CD14-positive monocyte (primary cell): ENCODE data around the gene DCAF12L2. TPM values are rescaled to one million over a fixed set of nuclear protein-coding genes. Genes with fewer than 3 reads are reported as not detected.

Experiments
- DNase-seq, 3 donors: peaks; one replicate each; pipeline ENCODE4 v3.0.0-alpha.2; 2011 to 2022
- H2AFZ ChIP-seq: 2 replicates; pipeline ENCODE4 v1.6.0; 2012; ENCODE audit warnings: mild to moderate bottlenecking, low read depth, low read length, inconsistent platforms; ENCODE audit not compliant: insufficient read depth, poor library complexity, severe bottlenecking
- H3K27ac ChIP-seq, 2 donors: 1 replicate in 1 of 2; 2 replicates in 1 of 2; pipeline ENCODE4 v1.5.1; 2012 to 2013; ENCODE audit warnings: low read length in 2 of 2, control low read depth in 1 of 2, inconsistent platforms in 1 of 2, low read depth in 1 of 2, mild to moderate bottlenecking in 1 of 2
- H3K27me3 ChIP-seq, 2 donors: one replicate each; pipeline versions ENCODE4 v1.6.0 to v1.6.1; 2011 to 2013; ENCODE audit warnings: low read length in 2 of 2; ENCODE audit not compliant: control insufficient read depth in 2 of 2, insufficient read depth in 2 of 2
- H3K36me3 ChIP-seq, 2 donors: replicated peaks in 1 of 2; 1 replicate in 1 of 2; 2 replicates in 1 of 2; pipeline versions ENCODE4 v1.5.1 to v1.6.1; 2012 to 2013; ENCODE audit warnings: low read length in 2 of 2, control low read depth in 1 of 2, inconsistent platforms in 1 of 2, mild to moderate bottlenecking in 1 of 2; ENCODE audit not compliant: insufficient read depth in 2 of 2, control insufficient read depth in 1 of 2
- H3K4me1 ChIP-seq, 2 donors: 1 replicate in 1 of 2; 2 replicates in 1 of 2; pipeline versions ENCODE4 v1.5.1 to v1.6.1; 2012 to 2013; ENCODE audit warnings: low read length in 2 of 2, control low read depth in 1 of 2, inconsistent platforms in 1 of 2, mild to moderate bottlenecking in 1 of 2, moderate library complexity in 1 of 2; ENCODE audit not compliant: insufficient read depth in 2 of 2, control insufficient read depth in 1 of 2
- H3K4me2 ChIP-seq: replicated peaks from 2 replicates; pipeline ENCODE3; 2012; ENCODE audit warnings: low read length, moderate library complexity, mild to moderate bottlenecking; ENCODE audit not compliant: poor library complexity, severe bottlenecking; ENCODE audit errors: extremely low read depth
- H3K4me3 ChIP-seq, 3 experiments: fragments of 200-600 bp in 1 of 3; sonication (generic) in 1 of 3; replicated peaks in 1 of 3; 1 replicate in 2 of 3; 2 replicates in 1 of 3; pipeline ENCODE4 v1.5.1; 2011 to 2013; ENCODE audit warnings: low read length in 3 of 3, mild to moderate bottlenecking in 3 of 3, control low read depth in 2 of 3, low read depth in 2 of 3, inconsistent platforms in 1 of 3, moderate library complexity in 1 of 3
- H3K79me2 ChIP-seq: 2 replicates; pipeline ENCODE4 v1.6.0; 2012; ENCODE audit warnings: mild to moderate bottlenecking, control low read depth, inconsistent platforms, low read length, moderate library complexity; ENCODE audit not compliant: insufficient read depth
- H3K9ac ChIP-seq: 2 replicates; pipeline ENCODE4 v1.6.0; 2017; ENCODE audit warnings: low read length, mild to moderate bottlenecking; ENCODE audit not compliant: insufficient read depth, poor library complexity, severe bottlenecking
- H3K9me3 ChIP-seq, 2 donors: replicated peaks in 1 of 2; 1 replicate in 1 of 2; 2 replicates in 1 of 2; pipeline versions ENCODE4 v1.5.1 to v1.6.1; 2012 to 2013; ENCODE audit warnings: low read length in 2 of 2, control low read depth in 1 of 2; ENCODE audit not compliant: control insufficient read depth in 1 of 2, insufficient read depth in 1 of 2
- H4K20me1 ChIP-seq: 2 replicates; pipeline ENCODE4 v1.6.0; 2012; ENCODE audit warnings: mild to moderate bottlenecking, low read length, control low read depth, moderate library complexity; ENCODE audit not compliant: insufficient read depth
- H3K27ac Mint-ChIP-seq, 7 donors: one replicate each; pipeline ENCODE4 v1.8.0; 2020; ENCODE audit warnings: mild to moderate bottlenecking in 7 of 7, mixed read lengths in 7 of 7, moderate library complexity in 6 of 7, inconsistent platforms in 2 of 7
- H3K27me3 Mint-ChIP-seq, 3 donors: one replicate each; pipeline ENCODE4 v1.8.0; 2021 to 2022; ENCODE audit warnings: low read depth in 3 of 3, mild to moderate bottlenecking in 3 of 3, mixed read lengths in 3 of 3, moderate library complexity in 3 of 3, inconsistent platforms in 1 of 3
- H3K36me3 Mint-ChIP-seq, 2 donors: one replicate each; pipeline ENCODE4 v1.8.0; 2020; ENCODE audit warnings: mixed read lengths in 2 of 2, inconsistent platforms in 1 of 2, mild to moderate bottlenecking in 1 of 2
- H3K4me1 Mint-ChIP-seq: one replicate; pipeline ENCODE4 v1.8.0; 2020; ENCODE audit warnings: mild to moderate bottlenecking, mixed read lengths
- H3K4me3 Mint-ChIP-seq, 2 donors: one replicate each; pipeline ENCODE4 v1.8.0; 2020; ENCODE audit warnings: mild to moderate bottlenecking in 2 of 2, mixed read lengths in 2 of 2, moderate library complexity in 1 of 2
- H3K9me3 Mint-ChIP-seq, 7 donors: one replicate each; pipeline ENCODE4 v1.8.0; 2020 to 2022; ENCODE audit warnings: mixed read lengths in 7 of 7, mild to moderate bottlenecking in 6 of 7, moderate library complexity in 6 of 7, inconsistent platforms in 2 of 7
- WGBS: methylation state at CpG from one replicate; pipeline ENCODE4 v1.1.5; 2013; ENCODE audit warnings: missing lambda C conversion rate; ENCODE audit not compliant: insufficient coverage; 5-methylcytosine and 5-hydroxymethylcytosine counted together
- intact Hi-C, 2 donors: fragments of 100-400 bp; cut with micrococcal nuclease; formaldehyde crosslinking; loops; one replicate each; pipeline versions ENCODE4 v1.15.0 to v1.15.1; 2023
- polyA plus RNA-seq, 3 donors: library from polyadenylated mRNA; depleted of rRNA in 1 of 3; unstranded in 2 of 3; stranded (reverse) in 1 of 3; fragments of 300-500 nt in 2 of 3; fragments of >200 nt in 1 of 3; fragmentation: Illumina TruSeq in 2 of 3; gene quantifications; 1 replicate in 2 of 3; 2 replicates in 1 of 3; pipeline ENCODE4 v1.2.3, GENCODE V29; 2012 to 2021
- TF ChIP-seq, protein P1 (sequence below): fragments of 200-600 bp; IDR thresholded peaks from one replicate; pipeline ENCODE4 v1.8.0; 2022; ENCODE audit warnings: antibody characterized with exemption, mild to moderate bottlenecking

DCAF12L2 gene
- polyA plus RNA-seq, 3 donors, result not detected

GRCh38 chrX:126167560-126167959, 1.5 kb upstream of the DCAF12L2 start:
- Mint-ChIP-seq H3K9me3 (peaks cover 0 to 14% (median 9%) of the 10 kb centered on the region in 7 donors), H3K4me3 (no peak overlapping the region), H3K27ac (no peak overlapping the region), H3K4me1 (no peaks in the 10 kb centered on the region), H3K27me3 (peaks cover 8 to 26% (median 21%) of the 10 kb centered on the region in 3 donors), H3K36me3 (no peaks in the 10 kb centered on the region)
- intact Hi-C loops, result no loop called here
- no peak overlapping the region for H2AFZ ChIP-seq
- no peaks in the 10 kb centered on the region for H3K36me3 ChIP-seq
- no peaks in the 10 kb centered on the region for H3K4me1 ChIP-seq
- WGBS, result no CpG with 5 or more reads among the region's 3 CpGs
- TF ChIP-seq, protein P1, sequence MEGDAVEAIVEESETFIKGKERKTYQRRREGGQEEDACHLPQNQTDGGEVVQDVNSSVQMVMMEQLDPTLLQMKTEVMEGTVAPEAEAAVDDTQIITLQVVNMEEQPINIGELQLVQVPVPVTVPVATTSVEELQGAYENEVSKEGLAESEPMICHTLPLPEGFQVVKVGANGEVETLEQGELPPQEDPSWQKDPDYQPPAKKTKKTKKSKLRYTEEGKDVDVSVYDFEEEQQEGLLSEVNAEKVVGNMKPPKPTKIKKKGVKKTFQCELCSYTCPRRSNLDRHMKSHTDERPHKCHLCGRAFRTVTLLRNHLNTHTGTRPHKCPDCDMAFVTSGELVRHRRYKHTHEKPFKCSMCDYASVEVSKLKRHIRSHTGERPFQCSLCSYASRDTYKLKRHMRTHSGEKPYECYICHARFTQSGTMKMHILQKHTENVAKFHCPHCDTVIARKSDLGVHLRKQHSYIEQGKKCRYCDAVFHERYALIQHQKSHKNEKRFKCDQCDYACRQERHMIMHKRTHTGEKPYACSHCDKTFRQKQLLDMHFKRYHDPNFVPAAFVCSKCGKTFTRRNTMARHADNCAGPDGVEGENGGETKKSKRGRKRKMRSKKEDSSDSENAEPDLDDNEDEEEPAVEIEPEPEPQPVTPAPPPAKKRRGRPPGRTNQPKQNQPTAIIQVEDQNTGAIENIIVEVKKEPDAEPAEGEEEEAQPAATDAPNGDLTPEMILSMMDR, result no peak
- H3K9ac ChIP-seq, result no peak overlapping the region
- H3K9me3 ChIP-seq, result no peaks in the 10 kb centered on the region
- H3K27ac ChIP-seq, result no peak overlapping the region
- DNase-seq, result no peak
- H3K27me3 ChIP-seq, result peaks cover 0 to 4% of the 10 kb centered on the region in 2 donors
- no peak overlapping the region for H3K4me3 ChIP-seq
- no peaks in the 10 kb centered on the region for H4K20me1 ChIP-seq
- no peaks in the 10 kb centered on the region for H3K79me2 ChIP-seq
- no peak overlapping the region for H3K4me2 ChIP-seq

DNA sequence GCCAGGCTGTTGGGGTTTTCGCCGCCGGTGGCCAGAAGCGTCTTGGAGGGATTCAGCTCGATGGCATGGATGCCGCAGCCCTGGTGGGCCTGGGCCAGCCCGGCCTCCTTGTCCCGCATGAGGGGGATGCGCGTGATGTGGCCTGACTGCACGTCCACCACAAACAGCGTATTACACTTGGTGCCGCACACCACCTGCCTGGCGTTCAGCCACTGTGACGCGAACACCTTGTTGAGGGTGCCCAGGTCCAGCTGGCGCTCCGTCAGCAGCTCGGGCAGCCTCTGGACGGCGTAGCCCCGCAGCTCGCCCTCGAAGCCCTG, 728 bp downstream of the DCAF12L2 start:
- 90% methylated on average over 2 of the region's 24 CpGs for WGBS
- no peak overlapping the region for H3K4me3 Mint-ChIP-seq
- TF ChIP-seq, protein P1, result no peak

More for the DNA sequence above, 728 bp downstream of the DCAF12L2 start:
- DNase-seq, result no peak
- H3K36me3 Mint-ChIP-seq, result no peaks in the 10 kb centered on the region
- intact Hi-C loops, result no loop called here
- no peaks in the 10 kb centered on the region for H3K4me1 Mint-ChIP-seq
- H3K27me3 ChIP-seq, result peaks cover 0 to 4% of the 10 kb centered on the region in 2 donors
- H3K9me3 Mint-ChIP-seq, result peaks cover 0 to 16% (median 12%) of the 10 kb centered on the region in 7 donors
- H3K9me3 ChIP-seq, result no peaks in the 10 kb centered on the region
- H3K4me3 ChIP-seq, result no peak overlapping the region
- no peaks in the 10 kb centered on the region for H4K20me1 ChIP-seq
- no peak overlapping the region for H3K27ac ChIP-seq
- no peak overlapping the region for H3K4me2 ChIP-seq
- no peak overlapping the region for H2AFZ ChIP-seq
- H3K79me2 ChIP-seq, result no peaks in the 10 kb centered on the region
- H3K9ac ChIP-seq, result no peak overlapping the region
- peaks cover 8 to 26% (median 21%) of the 10 kb centered on the region in 3 donors for H3K27me3 Mint-ChIP-seq
- no peaks in the 10 kb centered on the region for H3K4me1 ChIP-seq
- no peak overlapping the region for H3K27ac Mint-ChIP-seq
- H3K36me3 ChIP-seq, result no peaks in the 10 kb centered on the region
